ENCODE results near the gene TUBGCP2. TPM values are rescaled to one million over a fixed set of nuclear protein-coding genes. Genes with fewer than 3 reads are reported as not detected.

Gene TUBGCP2
- total and polyA plus RNA-seq, 2 of the 13 experiments (the other 11 are each of a cell fraction or from before 2014, with no cell fraction given), result 21.3 to 34.5 TPM

GRCh38 chr10:133329491-133330202, 21.0 kb upstream of the TUBGCP2 start (continued):
- TF ChIP-seq ATF2 (CRISPR knock-in tag; IDR thresholded peaks at IDR 0.05) (no peak), ZNF3 (CRISPR knock-in tag; IDR thresholded peaks at IDR 0.05) (no peak), ZNF552 (CRISPR knock-in tag; IDR thresholded peaks at IDR 0.05; ENCODE audit: borderline replicate concordance) (no peak), ZNF746 (CRISPR knock-in tag; IDR thresholded peaks at IDR 0.05) (no peak), ATRX (CRISPR knock-in tag; IDR thresholded peaks at IDR 0.05; ENCODE audit: borderline replicate concordance) (no peak), ZNF800 (CRISPR knock-in tag; IDR thresholded peaks at IDR 0.05) (peak; percentile 80; the same call in 1 of the 2 replicates), ZBED4 (CRISPR knock-in tag; IDR thresholded peaks at IDR 0.05; ENCODE audit: borderline replicate concordance) (peak; percentile 81; the same call in 1 of the 2 replicates), ZNF547 (CRISPR knock-in tag; IDR thresholded peaks at IDR 0.05) (peak; percentile 51; the same call in 1 of the 2 replicates), ZNF142 (CRISPR knock-in tag; IDR thresholded peaks at IDR 0.05) (no peak), ZNF331 (CRISPR knock-in tag; IDR thresholded peaks at IDR 0.05) (peak; percentile 51; the same call in 1 of the 2 replicates), RXRA (CRISPR knock-in tag; IDR thresholded peaks at IDR 0.05) (0 out of 2 replicates have a peak, but pooled peaks have one; percentile 13), SOX6 (IDR thresholded peaks at IDR 0.05) (no peak), SOX6 (CRISPR knock-in tag; IDR thresholded peaks at IDR 0.05) (0 out of 2 replicates have a peak, but pooled peaks have one; percentile 8), HDAC2 (CRISPR knock-in tag; IDR thresholded peaks at IDR 0.05) (0 out of 2 replicates have a peak, but pooled peaks have one; percentile 25), RNF2 (conservative IDR thresholded peaks at IDR 0.05; ENCODE audit: low read depth) (0 out of 2 replicates have a peak, but pooled peaks have one; percentile 36), ZNF432 (CRISPR knock-in tag; IDR thresholded peaks at IDR 0.05; ENCODE audit: borderline replicate concordance) (no peak), FOXK2 (IDR thresholded peaks at IDR 0.05) (no peak)
